ENCODE results near the gene FAM193B. TPM values are rescaled to one million over a fixed set of nuclear protein-coding genes. Genes with fewer than 3 reads are reported as not detected.

Gene FAM193B
- total and polyA plus RNA-seq, 2 of the 13 experiments (the other 11 are each of a cell fraction or from before 2014, with no cell fraction given) = 21.2 to 40.9 TPM

GRCh38 chr5:177546258-177546741, 8.1 kb downstream of the FAM193B start (continued):
- TF ChIP-seq FOXA1 (IDR thresholded peaks at IDR 0.05) (no peak), FOXA1 (CRISPR knock-in tag; IDR thresholded peaks at IDR 0.05) (peak; percentile 44), ONECUT2 (CRISPR knock-in tag; IDR thresholded peaks at IDR 0.05) (no peak), SNAPC2 (CRISPR knock-in tag; IDR thresholded peaks at IDR 0.05) (no peak), AFF4 (CRISPR knock-in tag; IDR thresholded peaks at IDR 0.05) (no peak), MBNL3 (CRISPR knock-in tag; conservative IDR thresholded peaks at IDR 0.05) (no peak), ZNF501 (CRISPR knock-in tag; IDR thresholded peaks at IDR 0.05) (no peak), HNRNPLL (IDR thresholded peaks at IDR 0.05; ENCODE audit: low read depth, low read length, poor library complexity, severe bottlenecking) (no peak), YY1 (IDR thresholded peaks at IDR 0.05; ENCODE audit: insufficient read depth, insufficient replicate concordance, low read depth, low read length) (no peak), ZMYM4 (CRISPR knock-in tag; IDR thresholded peaks at IDR 0.05) (no peak), ZNF639 (CRISPR knock-in tag; conservative IDR thresholded peaks at IDR 0.05) (no peak), ZNF484 (CRISPR knock-in tag; IDR thresholded peaks at IDR 0.05; ENCODE audit: borderline replicate concordance, low read depth) (no peak), SMC3 (IDR thresholded peaks at IDR 0.05; ENCODE audit: low read length) (peak; percentile 21; the same call in 1 of the 2 replicates), POLR2AphosphoS2 (IDR thresholded peaks at IDR 0.05; ENCODE audit: low read depth, low read length) (no peak), EP300 (IDR thresholded peaks at IDR 0.05; ENCODE audit: low read depth in 2 of 2, low read length in 2 of 2) (peak in 1 of 2 experiments; percentile 33; a peak in 1 of 4 replicates), EP300 (CRISPR knock-in tag; IDR thresholded peaks at IDR 0.05; ENCODE audit: borderline replicate concordance) (no peak), SATB2 (CRISPR knock-in tag; IDR thresholded peaks at IDR 0.05) (no peak), RORA (CRISPR knock-in tag; IDR thresholded peaks at IDR 0.05) (no peak), RBM22 (optimal IDR thresholded peaks at IDR 0.05; ENCODE audit: low read length) (peak; percentile 22), STAT5B (CRISPR knock-in tag; IDR thresholded peaks at IDR 0.05) (no peak), HDAC2 (CRISPR knock-in tag; IDR thresholded peaks at IDR 0.05) (no peak; the same call in 1 of the 2 replicates), CSRNP2 (CRISPR knock-in tag; conservative IDR thresholded peaks at IDR 0.05; ENCODE audit: low read depth) (no peak)
